ENCODE results near the gene BSND. TPM values are rescaled to one million over a fixed set of nuclear protein-coding genes. Genes with fewer than 3 reads are reported as not detected.

BSND gene
- total and polyA plus RNA-seq, 9 donors = 0.10 to 0.46 (median 0.10) TPM; not detected in 6

DNA sequence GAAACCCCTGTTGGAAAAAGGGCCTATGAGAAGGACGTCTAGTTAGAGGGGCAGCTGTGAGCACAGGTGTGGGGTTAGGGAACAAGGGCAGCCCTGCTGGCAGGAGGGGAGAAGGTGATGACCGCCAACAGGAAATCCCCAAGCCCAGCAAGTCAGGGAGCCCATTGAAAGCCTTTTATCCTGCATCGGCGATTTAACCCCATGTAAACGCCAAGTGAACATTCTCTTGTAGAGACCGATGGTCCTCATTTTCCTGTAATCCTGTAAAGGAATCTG lies 1.1 kb upstream of the BSND start:
- Histone ChIP-seq H3K9me3 (no peaks in the 10 kb centered on the region), H3K36me3 (no peaks in the 10 kb centered on the region), H3K27me3 (no peaks in the 10 kb centered on the region), H3K4me1 (ENCODE audit: insufficient read depth) (no peaks in the 10 kb centered on the region), H3K27ac (no peak overlapping the region), H3K4me3 (no peak overlapping the region)
- intact Hi-C loops (cut with DNase I) = loop anchor here in 2 of 4 donors (5.0 to 10.0 kb wide), 2 partner anchors 45 to 53 kb away; no protein-coding TSS in a partner anchor
- DNase-seq = no peak
- WGBS, 3 donors = 81 to 85% (median 82%) methylated on average over 6 of the region's 6 CpGs
- TF ChIP-seq, protein P1, sequence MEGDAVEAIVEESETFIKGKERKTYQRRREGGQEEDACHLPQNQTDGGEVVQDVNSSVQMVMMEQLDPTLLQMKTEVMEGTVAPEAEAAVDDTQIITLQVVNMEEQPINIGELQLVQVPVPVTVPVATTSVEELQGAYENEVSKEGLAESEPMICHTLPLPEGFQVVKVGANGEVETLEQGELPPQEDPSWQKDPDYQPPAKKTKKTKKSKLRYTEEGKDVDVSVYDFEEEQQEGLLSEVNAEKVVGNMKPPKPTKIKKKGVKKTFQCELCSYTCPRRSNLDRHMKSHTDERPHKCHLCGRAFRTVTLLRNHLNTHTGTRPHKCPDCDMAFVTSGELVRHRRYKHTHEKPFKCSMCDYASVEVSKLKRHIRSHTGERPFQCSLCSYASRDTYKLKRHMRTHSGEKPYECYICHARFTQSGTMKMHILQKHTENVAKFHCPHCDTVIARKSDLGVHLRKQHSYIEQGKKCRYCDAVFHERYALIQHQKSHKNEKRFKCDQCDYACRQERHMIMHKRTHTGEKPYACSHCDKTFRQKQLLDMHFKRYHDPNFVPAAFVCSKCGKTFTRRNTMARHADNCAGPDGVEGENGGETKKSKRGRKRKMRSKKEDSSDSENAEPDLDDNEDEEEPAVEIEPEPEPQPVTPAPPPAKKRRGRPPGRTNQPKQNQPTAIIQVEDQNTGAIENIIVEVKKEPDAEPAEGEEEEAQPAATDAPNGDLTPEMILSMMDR (IDR thresholded peaks at IDR 0.05) = no peak
- TF ChIP-seq POLR2A (IDR thresholded peaks at IDR 0.05) (no peak), EP300 (IDR thresholded peaks at IDR 0.05) (no peak)

DNA sequence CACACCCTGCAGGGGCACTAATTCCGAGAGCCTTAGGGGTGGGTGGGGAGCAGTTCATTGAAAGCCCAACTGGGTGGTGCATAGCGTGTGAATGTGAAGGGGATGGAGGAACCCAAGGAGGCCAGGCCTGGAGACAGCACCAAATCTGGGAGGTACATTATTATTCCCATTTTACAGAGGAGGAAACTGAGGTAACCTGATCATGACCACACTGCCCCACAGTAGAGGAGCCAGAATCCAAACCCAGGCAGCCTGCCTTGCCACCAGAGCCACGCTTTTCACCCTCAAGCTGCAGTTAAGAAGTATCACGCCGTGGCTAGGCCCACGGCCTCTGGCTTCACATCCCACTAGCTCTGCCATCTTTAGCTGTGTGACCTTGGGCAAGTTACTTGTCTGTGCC lies 633 bp upstream of the BSND start:
- H3K27me3 ChIP-seq = no peaks in the 10 kb centered on the region
- no peaks in the 10 kb centered on the region for H3K36me3 ChIP-seq
- no peak overlapping the region for H3K4me3 ChIP-seq
- intact Hi-C loops (cut with DNase I) = loop anchor here in 2 of 4 donors (5.0 to 10.0 kb wide), 2 partner anchors 46 to 53 kb away; no protein-coding TSS in a partner anchor
- H3K4me1 ChIP-seq (ENCODE audit: insufficient read depth) = no peaks in the 10 kb centered on the region
- H3K9me3 ChIP-seq = no peaks in the 10 kb centered on the region
- 88 to 94% (median 89%) methylated on average over 6 of the region's 6 CpGs for WGBS, 3 donors
- DNase-seq = no peak
- TF ChIP-seq POLR2A (IDR thresholded peaks at IDR 0.05) (no peak), EP300 (IDR thresholded peaks at IDR 0.05) (no peak)
- TF ChIP-seq, protein P1 (IDR thresholded peaks at IDR 0.05) = no peak
- no peak overlapping the region for H3K27ac ChIP-seq

DNA sequence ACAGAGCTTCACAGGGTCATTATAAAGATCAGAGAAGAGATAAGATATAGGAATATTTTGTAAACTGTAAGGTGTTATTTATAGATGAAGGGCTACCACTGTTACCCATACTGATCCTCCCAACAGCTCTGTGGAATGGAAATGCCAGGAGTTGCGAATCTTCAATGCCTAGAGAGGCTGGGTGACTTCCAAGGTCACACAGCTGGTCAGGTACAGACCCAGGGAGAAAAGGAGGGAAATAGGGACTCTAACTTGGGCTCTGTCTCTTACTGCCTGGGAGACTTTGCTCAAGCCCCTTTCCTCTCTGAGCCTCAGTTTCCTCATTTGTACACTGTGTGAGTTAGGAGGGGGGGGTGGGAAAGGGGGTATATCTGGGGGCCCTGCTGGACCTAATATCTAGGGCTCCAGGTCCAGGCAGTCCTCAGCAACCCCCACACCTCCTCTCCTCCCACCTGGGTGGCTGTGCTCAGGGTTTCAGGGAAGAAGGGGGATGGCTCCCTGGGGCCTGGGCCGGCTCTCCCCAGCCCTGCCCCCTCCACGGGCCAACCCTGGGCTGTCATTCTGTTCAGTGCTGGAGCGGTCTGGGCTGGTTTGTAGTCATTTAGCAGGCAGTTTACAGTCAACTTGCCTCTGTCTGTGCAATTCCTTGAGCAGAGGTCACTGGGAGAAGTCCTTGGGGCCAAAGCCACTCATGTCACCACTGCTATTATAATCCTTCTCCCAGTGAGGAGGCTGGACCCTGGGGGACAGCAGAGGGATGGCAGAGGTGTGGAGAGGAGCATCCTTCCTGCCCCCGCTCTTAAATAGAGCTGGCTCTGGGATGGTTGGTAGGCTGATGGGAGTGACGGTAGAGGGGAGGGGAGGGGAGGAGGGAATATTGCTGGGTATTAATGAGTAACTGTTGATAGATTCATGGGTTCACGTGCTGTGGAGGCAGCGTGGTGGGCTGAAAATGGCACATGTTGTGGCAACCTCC lies 1.7 kb downstream of the BSND start:
- DNase-seq = no peak
- 57 to 74% (median 62%) methylated on average over 8 of the region's 8 CpGs for WGBS, 3 donors
- Histone ChIP-seq H3K36me3 (no peaks in the 10 kb centered on the region), H3K4me1 (ENCODE audit: insufficient read depth) (no peaks in the 10 kb centered on the region), H3K27ac (no peak overlapping the region), H3K4me3 (no peak overlapping the region), H3K27me3 (no peaks in the 10 kb centered on the region), H3K9me3 (no peaks in the 10 kb centered on the region)
- intact Hi-C loops (cut with DNase I) = no loop called here
- TF ChIP-seq, protein P1 (IDR thresholded peaks at IDR 0.05) = no peak
- TF ChIP-seq POLR2A (IDR thresholded peaks at IDR 0.05) (no peak), EP300 (IDR thresholded peaks at IDR 0.05) (no peak)

DNA sequence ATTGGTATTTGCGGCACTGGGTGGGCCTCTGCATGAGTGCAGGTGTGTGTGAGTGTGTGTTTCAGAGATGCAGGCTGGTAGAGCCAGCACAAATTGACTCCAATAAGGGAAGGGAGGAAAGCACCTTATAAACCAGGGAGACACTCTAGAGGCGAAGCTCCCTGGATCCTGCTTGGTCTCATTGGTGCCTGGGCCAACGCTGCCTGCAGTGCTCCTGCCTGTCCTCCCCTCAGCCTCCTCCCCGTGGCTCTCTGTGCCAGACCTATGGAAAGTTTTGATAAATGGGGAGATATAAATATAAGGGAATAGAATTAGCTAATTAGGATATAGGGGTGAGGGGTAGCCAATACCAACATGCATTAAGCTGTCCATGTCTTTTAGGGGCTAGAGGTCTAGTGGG lies 2.6 kb downstream of the BSND start:
- WGBS, 3 donors = 84 to 93% (median 89%) methylated on average over 4 of the region's 4 CpGs
- H3K4me1 ChIP-seq (ENCODE audit: insufficient read depth) = no peaks in the 10 kb centered on the region
- TF ChIP-seq EP300 (IDR thresholded peaks at IDR 0.05) (no peak), POLR2A (IDR thresholded peaks at IDR 0.05) (no peak)
- TF ChIP-seq, protein P1 (IDR thresholded peaks at IDR 0.05) = no peak

More for the DNA sequence above, 2.6 kb downstream of the BSND start:
- intact Hi-C loops (cut with DNase I) = no loop called here
- H3K36me3 ChIP-seq = no peaks in the 10 kb centered on the region
- no peak overlapping the region for H3K27ac ChIP-seq
- H3K9me3 ChIP-seq = no peaks in the 10 kb centered on the region
- H3K27me3 ChIP-seq = no peaks in the 10 kb centered on the region
- H3K4me3 ChIP-seq = no peak overlapping the region
- no peak for DNase-seq

Data from ovary (tissue), 9 donors.